SU-DHL-6 (cell line): ENCODE measurements around the gene SLC8A2.

Source experiments
- EZH2phosphoT487 ChIP-seq: fragments of 200-600 bp; sonication (generic), shearing (Covaris generic); conservative IDR thresholded peaks from 2 replicates; pipeline ENCODE4 v1.6.1; 2018; ENCODE audit warnings: mild to moderate bottlenecking, antibody characterized with exemption, low read length, moderate library complexity, mixed read lengths
- TF ChIP-seq, protein P1 (sequence below): fragments of 200-600 bp; sonication (generic); IDR thresholded peaks from one replicate; pipeline ENCODE4 v1.5.1; 2017; ENCODE audit warnings: antibody characterized with exemption, mild to moderate bottlenecking, low read length, moderate library complexity; ENCODE audit not compliant: insufficient read depth, poor library complexity, severe bottlenecking

DNA sequence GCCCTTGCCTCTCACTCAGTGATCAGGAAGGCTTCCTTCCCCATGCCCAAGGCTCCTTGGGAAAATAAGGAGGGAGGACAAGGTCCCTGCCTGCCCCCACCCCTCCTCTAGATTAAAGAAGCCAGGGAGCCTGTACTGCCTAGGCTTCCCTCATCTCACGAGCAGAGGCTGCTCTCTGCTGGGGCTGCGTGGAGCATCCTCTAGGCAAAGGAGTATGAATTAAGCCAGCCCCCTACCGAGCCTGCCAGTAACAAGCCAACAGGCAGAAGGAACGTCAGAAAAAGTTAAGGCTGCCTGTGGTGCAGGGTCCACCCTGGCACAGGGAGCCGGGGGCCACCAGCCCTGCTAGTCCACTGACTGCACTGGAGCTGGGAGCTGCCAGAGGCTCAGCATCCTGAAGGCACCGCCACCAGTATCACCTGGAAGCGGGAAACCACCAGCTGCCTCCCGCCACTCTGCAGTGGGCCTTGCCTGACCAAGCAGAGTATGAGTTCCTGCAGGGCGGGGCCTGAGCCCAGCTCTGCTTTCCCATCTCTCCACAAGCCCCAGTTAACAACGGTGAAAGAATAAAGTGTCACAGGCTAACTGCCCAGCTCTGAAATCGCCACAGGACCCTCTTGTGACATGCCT lies 36.3 kb upstream of the SLC8A2 start:
- TF ChIP-seq, protein P1, sequence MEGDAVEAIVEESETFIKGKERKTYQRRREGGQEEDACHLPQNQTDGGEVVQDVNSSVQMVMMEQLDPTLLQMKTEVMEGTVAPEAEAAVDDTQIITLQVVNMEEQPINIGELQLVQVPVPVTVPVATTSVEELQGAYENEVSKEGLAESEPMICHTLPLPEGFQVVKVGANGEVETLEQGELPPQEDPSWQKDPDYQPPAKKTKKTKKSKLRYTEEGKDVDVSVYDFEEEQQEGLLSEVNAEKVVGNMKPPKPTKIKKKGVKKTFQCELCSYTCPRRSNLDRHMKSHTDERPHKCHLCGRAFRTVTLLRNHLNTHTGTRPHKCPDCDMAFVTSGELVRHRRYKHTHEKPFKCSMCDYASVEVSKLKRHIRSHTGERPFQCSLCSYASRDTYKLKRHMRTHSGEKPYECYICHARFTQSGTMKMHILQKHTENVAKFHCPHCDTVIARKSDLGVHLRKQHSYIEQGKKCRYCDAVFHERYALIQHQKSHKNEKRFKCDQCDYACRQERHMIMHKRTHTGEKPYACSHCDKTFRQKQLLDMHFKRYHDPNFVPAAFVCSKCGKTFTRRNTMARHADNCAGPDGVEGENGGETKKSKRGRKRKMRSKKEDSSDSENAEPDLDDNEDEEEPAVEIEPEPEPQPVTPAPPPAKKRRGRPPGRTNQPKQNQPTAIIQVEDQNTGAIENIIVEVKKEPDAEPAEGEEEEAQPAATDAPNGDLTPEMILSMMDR = no peak
- no peak for TF ChIP-seq EZH2phosphoT487
